NCI-H146 (cell line): Measurements from ENCODE around the gene TMEM225B.
"Not testable (repeated sequence)": the region's sequence is repeated elsewhere in the genome, so short reads cannot be mapped to it uniquely, and the experiment has no call there.

Source experiments
- DNase-seq: peaks from one replicate; lab custom pipeline; 2025; lab: John Stamatoyannopoulos, UW

TMEM225B gene

GRCh38 chr7:99579281-99579955 is 18.6 kb upstream of the TMEM225B start:
- DNase-seq = no peak

GRCh38 chr7:99579956-99580777 is 17.9 kb upstream of the TMEM225B start:
- peak; percentile 71 for DNase-seq

GRCh38 chr7:99580778-99581332 is 17.2 kb upstream of the TMEM225B start:
- DNase-seq = not testable (repeated sequence)

DNA sequence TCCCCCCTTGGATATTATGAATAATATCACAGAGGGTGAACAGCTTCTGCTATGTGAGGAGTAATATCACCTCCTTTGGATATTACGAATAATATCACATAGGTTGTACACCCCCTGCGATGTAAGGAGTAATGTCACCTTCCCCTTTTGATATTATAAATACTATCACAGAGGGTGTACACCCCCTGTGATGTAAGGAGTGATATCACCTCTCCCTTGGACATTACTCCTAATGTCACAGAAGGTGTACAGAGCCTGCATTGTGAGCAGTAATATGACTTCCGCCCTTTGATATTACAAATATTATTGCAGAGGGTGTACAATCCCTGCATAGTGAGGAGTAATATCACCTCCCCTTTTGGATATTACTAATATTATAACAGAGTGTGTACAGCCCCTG is 9.2 kb upstream of the TMEM225B start:
- no peak for DNase-seq

GRCh38 chr7:99594948-99595745 is 2.9 kb upstream of the TMEM225B start:
- no peak for DNase-seq

GRCh38 chr7:99596408-99596955 is 1.6 kb upstream of the TMEM225B start:
- no peak for DNase-seq

DNA sequence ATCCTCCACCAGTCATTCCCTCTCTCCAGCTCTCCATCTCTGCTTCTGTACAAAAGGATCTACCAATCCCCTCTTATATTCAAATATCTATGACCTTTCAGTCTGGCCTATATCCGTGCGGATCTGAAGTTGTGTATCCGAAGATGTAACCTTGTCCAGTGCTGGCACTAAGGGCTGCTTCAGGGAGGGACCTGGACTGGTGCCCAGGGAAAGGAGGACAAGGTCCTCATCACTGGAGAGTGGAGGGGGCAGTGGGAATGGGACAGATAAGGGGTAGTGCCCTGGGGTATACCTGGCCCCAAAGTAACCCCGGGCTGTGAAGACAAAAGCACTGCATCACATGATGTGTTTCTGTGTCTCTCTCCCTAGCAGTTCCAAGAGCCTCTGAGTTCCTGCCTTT is 1.8 kb downstream of the TMEM225B start:
- no peak for DNase-seq

DNA sequence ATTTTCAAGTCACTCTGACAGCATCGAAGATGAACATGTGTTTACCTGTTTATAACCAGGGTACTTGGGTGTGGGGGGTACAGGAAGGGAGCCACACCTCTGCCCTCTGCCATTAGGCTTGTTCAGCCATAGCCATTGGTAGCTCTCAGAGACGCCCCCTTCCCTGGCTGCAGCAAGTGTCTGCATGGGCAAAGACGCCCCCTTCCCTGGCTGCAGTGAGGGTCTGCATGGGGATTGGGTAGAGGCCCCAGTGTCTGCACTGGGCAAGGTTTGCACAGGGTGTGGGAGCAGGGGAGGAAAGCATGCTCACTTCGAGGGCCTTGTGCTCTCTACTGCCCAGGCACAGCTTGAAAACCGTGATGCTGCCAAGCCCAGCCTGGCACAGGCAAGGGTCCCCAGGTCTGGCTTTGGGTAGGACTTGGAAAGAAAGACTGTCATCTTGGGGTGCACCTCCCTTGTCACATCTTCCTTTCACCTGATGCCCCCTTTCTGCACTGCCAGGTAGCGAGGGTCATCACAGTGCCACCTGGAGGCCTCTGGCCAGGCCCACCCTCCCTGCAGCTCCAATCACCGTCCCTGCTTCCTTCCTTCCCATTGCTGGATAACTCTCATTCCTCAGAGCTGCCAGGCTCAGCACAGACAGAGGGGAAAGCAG is 3.7 kb downstream of the TMEM225B start:
- DNase-seq = no peak

DNA sequence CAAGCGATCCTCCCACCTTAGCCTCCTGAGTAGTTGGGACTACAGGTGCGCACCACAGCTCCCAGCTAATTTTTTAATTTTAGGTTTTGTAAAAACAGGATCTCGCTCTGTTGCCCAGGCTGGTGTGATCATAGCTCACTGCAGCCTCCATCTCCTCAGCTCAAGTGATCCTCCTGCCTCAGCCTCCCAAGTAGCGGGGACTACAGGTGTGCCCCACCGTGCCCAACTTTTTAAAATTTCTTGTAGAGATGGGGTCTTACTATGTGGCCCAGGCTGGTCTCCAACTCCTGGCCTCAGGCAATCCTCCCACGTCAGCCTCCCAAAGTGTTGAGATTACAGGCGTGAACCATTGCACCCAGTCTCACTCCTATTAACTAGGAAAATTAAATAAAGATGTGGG is 7.5 kb downstream of the TMEM225B start:
- DNase-seq = no peak

DNA sequence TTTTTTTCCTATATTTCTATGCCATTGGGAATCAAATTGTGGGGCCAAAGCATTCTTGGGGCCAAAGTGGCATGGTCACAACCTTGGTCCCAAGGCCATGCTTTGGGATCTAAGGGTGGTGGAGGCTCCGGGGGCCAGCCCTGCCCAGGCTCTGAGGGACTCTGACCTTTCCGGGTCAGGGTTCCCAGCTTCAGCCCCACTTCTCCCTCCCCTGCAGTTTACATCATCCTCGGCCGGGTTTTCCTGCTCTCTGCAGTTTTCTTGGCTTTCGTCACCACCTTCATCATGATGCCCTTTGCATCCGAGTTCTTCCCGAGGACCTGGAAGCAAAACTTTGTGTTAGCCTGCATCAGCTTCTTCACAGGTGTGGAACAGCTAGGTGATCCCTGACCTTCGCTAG is 8.5 kb downstream of the TMEM225B start:
- no peak for DNase-seq

- no peak for DNase-seq
Observed at GRCh38 chr7:99607548-99607947, 9.5 kb downstream of the TMEM225B start.

GRCh38 chr7:99614495-99614894 is 16.4 kb downstream of the TMEM225B start:
- no peak for DNase-seq

- no peak for DNase-seq
Observed at GRCh38 chr7:99615989-99616358, 17.9 kb downstream of the TMEM225B start.

- peak; percentile 93 for DNase-seq
Observed at GRCh38 chr7:99616359-99617191, 18.5 kb downstream of the TMEM225B start, which contains the start of gene ZSCAN25. Gene ZSCAN25 (plus strand): TSS chr7:99616946. CDS start chr7:99619607, 2,661 bp downstream.

GRCh38 chr7:99617192-99617781 is 19.2 kb downstream of the TMEM225B start:
- no peak for DNase-seq

- DNase-seq = no peak
Observed at GRCh38 chr7:99618726-99619125, 20.7 kb downstream of the TMEM225B start.

DNA sequence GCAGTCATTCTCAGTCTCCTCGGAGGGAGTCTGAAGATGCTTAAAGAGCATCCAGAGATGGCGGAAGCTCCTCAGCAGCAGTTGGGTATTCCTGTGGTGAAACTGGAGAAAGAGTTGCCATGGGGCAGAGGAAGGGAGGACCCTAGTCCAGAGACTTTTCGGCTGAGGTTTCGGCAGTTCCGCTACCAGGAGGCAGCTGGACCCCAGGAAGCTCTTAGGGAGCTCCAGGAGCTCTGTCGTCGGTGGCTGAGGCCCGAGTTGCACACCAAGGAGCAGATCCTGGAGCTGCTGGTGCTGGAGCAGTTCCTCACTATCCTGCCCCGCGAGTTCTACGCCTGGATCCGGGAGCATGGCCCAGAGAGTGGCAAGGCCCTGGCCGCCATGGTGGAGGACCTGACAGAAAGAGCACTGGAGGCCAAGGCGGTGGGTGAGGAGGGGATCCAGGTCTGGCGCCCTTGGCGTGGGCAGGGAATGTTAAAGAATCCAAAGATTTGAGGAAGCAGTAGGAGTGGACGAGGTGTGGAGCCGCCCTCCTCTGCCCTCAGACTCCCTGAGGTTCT is 21.6 kb downstream of the TMEM225B start:
- no peak for DNase-seq

DNA sequence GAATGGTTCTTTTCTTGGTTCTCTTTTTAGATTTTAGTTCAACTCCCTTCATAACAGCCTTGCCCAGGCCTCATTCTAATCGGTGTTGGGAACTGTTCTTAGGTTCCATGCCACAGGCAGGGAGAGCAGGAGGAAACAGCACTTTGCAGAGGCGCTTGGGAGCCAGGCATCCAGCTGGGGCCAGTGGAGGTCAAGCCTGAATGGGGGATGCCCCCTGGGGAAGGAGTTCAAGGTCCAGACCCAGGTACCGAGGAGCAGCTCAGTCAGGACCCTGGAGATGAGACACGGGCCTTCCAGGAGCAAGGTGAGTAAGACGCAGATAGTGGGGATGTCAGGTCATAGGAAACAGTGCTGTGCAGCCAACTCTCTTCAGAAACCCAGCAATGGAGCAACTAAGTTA is 23.2 kb downstream of the TMEM225B start:
- DNase-seq = no peak

DNA sequence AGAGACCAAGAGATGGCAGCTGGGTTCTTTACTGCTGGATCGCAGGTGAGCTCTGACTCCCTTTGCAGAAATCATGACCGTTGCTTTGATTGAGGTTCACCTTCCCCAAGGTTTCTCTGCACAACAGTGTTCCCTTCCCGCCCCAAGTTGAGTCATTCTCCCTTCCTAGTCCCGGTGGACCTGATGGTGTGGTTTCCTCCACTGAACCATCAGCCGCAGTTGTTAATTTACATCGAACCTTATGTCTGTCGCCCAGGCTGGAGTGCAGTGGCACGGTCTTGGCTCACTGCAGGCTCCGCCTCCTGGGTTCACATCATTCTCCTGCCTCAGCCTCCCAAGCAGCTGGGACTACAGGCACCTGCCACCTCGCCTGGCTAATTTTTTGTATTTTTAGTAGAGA is 24.5 kb downstream of the TMEM225B start:
- DNase-seq = no peak
